Retina (tissue), 1 donor: Measurements from ENCODE around the gene ENDOU.

Experiments used
- DNase-seq: peaks from one replicate; pipeline ENCODE4 v3.0.0-alpha.2; 2016

The ENDOU gene

GRCh38 chr12:47725091-47725772 is at the start of gene ENDOU:
TSS of gene ENDOU (minus strand) at chr12:47725490. CDS start at chr12:47725413, 77 bp downstream.
- DNase-seq, result no peak

- DNase-seq, result no peak
These were observed 49.4 kb upstream of the ENDOU start for GRCh38 chr12:47774663-47775062.

- DNase-seq, result no peak
These were observed 48.7 kb upstream of the ENDOU start for GRCh38 chr12:47773858-47774580.

- DNase-seq, result peak; percentile 77
These were observed 48.0 kb upstream of the ENDOU start, which contains the start of gene SLC48A1 for GRCh38 chr12:47773062-47773857. TSS of gene SLC48A1 (plus strand) at chr12:47773238. CDS start at chr12:47773305, 67 bp downstream.

- no peak for DNase-seq
These were observed 47.4 kb upstream of the ENDOU start for GRCh38 chr12:47772738-47773061.

- DNase-seq, result no peak
These were observed 46.9 kb upstream of the ENDOU start for GRCh38 chr12:47772094-47772660.

- DNase-seq, result no peak
These were observed 46.0 kb upstream of the ENDOU start for GRCh38 chr12:47771304-47771703.

GRCh38 chr12:47770086-47770726 is 44.9 kb upstream of the ENDOU start:
- no peak for DNase-seq

- DNase-seq, result no peak
These were observed 44.2 kb upstream of the ENDOU start for GRCh38 chr12:47769234-47770085.

- DNase-seq, result no peak
These were observed 43.1 kb upstream of the ENDOU start for GRCh38 chr12:47768323-47768811.

GRCh38 chr12:47767216-47767724 is 42.0 kb upstream of the ENDOU start:
- no peak for DNase-seq

- no peak for DNase-seq
These were observed 41.4 kb upstream of the ENDOU start for GRCh38 chr12:47766502-47767215.

GRCh38 chr12:47763481-47764346 is 38.4 kb upstream of the ENDOU start:
- DNase-seq, result no peak

GRCh38 chr12:47762850-47763465 is 37.7 kb upstream of the ENDOU start:
- DNase-seq, result peak; percentile 38

- DNase-seq, result peak; percentile 86
These were observed 33.8 kb upstream of the ENDOU start, which contains the start of gene RAPGEF3 for GRCh38 chr12:47758834-47759690. TSS of gene RAPGEF3 (minus strand) at chr12:47758880. CDS start at chr12:47758556, 324 bp downstream.

- no peak for DNase-seq
These were observed 33.2 kb upstream of the ENDOU start for GRCh38 chr12:47758584-47758833.

GRCh38 chr12:47757840-47758583 is 32.7 kb upstream of the ENDOU start:
- DNase-seq, result no peak
